ENCODE measurements around the gene NETO1.

DNA sequence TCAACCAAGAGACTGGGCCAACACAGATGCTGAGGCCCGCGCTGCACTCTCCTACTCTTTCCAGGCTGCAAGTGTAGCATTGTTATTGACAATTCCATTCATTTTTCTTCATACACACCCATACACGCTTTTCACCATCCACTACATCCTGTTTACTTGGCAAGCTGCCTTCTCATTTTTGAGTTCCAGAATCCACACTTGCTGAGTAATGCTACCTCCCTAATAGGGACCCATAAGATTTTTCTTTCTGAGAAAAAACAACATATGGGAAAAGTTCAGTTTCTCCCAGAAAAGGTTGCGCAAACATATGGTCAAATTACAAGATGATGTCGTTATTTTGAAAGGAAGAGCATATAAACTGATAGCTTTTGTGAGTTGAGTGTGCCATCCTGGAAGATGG, 3.3 kb upstream of the NETO1 start:
- no peak for TF ChIP-seq POLR2AphosphoS5 (IDR thresholded peaks at IDR 0.05; ENCODE audit: low read depth, low read length)
- no peak for TF ChIP-seq TAF1 (IDR thresholded peaks at IDR 0.05; ENCODE audit: borderline replicate concordance, insufficient read depth, low read length)
- TF ChIP-seq SIN3A (IDR thresholded peaks at IDR 0.05; ENCODE audit: borderline replicate concordance, insufficient read depth, low read length): peak; percentile 87; the same call in 1 of the 2 replicates
- TF ChIP-seq, protein P1, sequence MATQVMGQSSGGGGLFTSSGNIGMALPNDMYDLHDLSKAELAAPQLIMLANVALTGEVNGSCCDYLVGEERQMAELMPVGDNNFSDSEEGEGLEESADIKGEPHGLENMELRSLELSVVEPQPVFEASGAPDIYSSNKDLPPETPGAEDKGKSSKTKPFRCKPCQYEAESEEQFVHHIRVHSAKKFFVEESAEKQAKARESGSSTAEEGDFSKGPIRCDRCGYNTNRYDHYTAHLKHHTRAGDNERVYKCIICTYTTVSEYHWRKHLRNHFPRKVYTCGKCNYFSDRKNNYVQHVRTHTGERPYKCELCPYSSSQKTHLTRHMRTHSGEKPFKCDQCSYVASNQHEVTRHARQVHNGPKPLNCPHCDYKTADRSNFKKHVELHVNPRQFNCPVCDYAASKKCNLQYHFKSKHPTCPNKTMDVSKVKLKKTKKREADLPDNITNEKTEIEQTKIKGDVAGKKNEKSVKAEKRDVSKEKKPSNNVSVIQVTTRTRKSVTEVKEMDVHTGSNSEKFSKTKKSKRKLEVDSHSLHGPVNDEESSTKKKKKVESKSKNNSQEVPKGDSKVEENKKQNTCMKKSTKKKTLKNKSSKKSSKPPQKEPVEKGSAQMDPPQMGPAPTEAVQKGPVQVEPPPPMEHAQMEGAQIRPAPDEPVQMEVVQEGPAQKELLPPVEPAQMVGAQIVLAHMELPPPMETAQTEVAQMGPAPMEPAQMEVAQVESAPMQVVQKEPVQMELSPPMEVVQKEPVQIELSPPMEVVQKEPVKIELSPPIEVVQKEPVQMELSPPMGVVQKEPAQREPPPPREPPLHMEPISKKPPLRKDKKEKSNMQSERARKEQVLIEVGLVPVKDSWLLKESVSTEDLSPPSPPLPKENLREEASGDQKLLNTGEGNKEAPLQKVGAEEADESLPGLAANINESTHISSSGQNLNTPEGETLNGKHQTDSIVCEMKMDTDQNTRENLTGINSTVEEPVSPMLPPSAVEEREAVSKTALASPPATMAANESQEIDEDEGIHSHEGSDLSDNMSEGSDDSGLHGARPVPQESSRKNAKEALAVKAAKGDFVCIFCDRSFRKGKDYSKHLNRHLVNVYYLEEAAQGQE (IDR thresholded peaks at IDR 0.05; ENCODE audit: insufficient read depth in 1 of 2, low read depth in 2 of 2, low read length in 2 of 2): no peak

All from PFSK-1 (cell line).